ENCODE results near the gene PRKCI. TPM values are rescaled to one million over a fixed set of nuclear protein-coding genes. Genes with fewer than 3 reads are reported as not detected.

PRKCI gene
- total and polyA plus RNA-seq, 9 of the 15 experiments (the other 6 are each of a cell fraction or from before 2014, with no cell fraction given) = 10.5 to 43.2 (median 31.4) TPM

DNA sequence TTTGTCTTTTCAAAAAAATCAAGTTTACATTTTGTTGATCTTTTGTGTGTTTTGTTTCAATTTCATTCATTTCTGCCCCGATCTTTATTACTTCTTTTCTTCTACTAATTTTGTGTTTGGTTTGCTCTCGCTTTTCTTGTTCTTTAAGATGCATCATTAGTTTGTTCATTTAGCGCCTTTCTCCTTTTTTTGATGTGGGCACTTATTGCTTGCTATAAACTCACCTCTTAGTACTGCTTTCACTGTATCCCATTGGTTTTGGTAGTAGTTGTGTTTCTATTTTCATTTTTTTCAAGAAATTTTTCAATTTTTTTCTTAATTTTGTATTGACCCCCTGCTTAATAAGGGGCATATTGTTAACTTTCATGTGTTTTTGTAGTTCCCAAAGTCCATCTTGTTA, 34.4 kb downstream of the PRKCI start (continued):
- TF ChIP-seq POLR3A (IDR thresholded peaks at IDR 0.05; ENCODE audit: borderline replicate concordance, extremely low read depth, insufficient read depth, insufficient read length) (no peak), RAD51 (IDR thresholded peaks at IDR 0.05; ENCODE audit: borderline replicate concordance, low read depth) (no peak), NCOA4 (IDR thresholded peaks at IDR 0.05; ENCODE audit: partially characterized antibody) (no peak)
- TF ChIP-seq, protein P1, sequence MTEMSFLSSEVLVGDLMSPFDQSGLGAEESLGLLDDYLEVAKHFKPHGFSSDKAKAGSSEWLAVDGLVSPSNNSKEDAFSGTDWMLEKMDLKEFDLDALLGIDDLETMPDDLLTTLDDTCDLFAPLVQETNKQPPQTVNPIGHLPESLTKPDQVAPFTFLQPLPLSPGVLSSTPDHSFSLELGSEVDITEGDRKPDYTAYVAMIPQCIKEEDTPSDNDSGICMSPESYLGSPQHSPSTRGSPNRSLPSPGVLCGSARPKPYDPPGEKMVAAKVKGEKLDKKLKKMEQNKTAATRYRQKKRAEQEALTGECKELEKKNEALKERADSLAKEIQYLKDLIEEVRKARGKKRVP (CRISPR knock-in tag; IDR thresholded peaks at IDR 0.05) = no peak

DNA sequence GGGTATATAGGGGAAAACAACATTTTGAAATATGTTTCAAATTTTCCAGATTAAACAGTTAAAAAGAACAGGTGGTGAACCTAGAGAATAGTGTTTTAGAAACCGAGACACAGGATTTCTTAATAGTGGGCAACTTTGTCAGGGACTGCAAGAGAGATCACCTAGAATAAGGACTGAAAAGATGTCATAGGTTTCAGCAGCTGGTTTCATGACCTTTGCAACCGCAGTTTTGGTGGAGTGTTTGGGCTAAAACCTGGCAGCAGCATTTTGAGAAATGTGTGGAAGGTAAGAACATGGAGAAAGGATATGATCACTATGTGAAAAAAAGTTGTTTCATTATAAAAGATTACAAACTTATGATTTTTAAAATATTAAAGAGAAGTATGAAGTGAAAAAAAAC, 34.9 kb downstream of the PRKCI start:
- Histone ChIP-seq H3K4me3 (no peak overlapping the region), H3K9me3 (replicated peaks; ENCODE audit: control insufficient read depth, insufficient read depth, low read depth, low read length) (no peaks in the 10 kb centered on the region; the same call in 1 of the 2 replicates), H3K27me3 (ENCODE audit: control insufficient read depth in 2 of 2, insufficient read depth in 2 of 2, low read length in 2 of 2) (no peaks in the 10 kb centered on the region), H3K36me3 (ENCODE audit: control insufficient read depth, insufficient read depth, low read length) (peaks cover 28% of the 10 kb centered on the region), H3K4me2 (ENCODE audit: insufficient read depth, low read length) (no peak overlapping the region), H3K79me2 (ENCODE audit: control insufficient read depth, insufficient read depth, low read length) (no peaks in the 10 kb centered on the region), H4K20me1 (replicated peaks; ENCODE audit: control insufficient read depth, insufficient read depth, low read length) (no peaks in the 10 kb centered on the region), H2AFZ (ENCODE audit: low read depth, low read length) (no peak overlapping the region), H3K4me1 (replicated peaks in 1 of 2; ENCODE audit: control insufficient read depth in 2 of 2, insufficient read depth in 2 of 2, low read length in 2 of 2) (no peaks in the 10 kb centered on the region), H3K9me1 (ENCODE audit: control insufficient read depth, insufficient read depth, low read length) (no peaks in the 10 kb centered on the region), H3K27ac (ENCODE audit: extremely low read depth, low read depth, low read length) (no peak overlapping the region), H3K9ac (ENCODE audit: insufficient read depth in 1 of 2, low read depth in 2 of 2, low read length in 2 of 2) (no peak overlapping the region)
- DNase-seq (ENCODE audit: extremely low read depth in 1 of 4, low spot score in 3 of 4) (no peak), ATAC-seq (no peak), FAIRE-seq (no peak)
- POLR2A ChIA-PET = no interaction called here
- CTCF ChIA-PET (ENCODE audit: low intra/inter-chr PET ratio) = no interaction called here
- intact Hi-C loops (cut with micrococcal nuclease) (no loop called here), in situ Hi-C loops (cut with MboI) (no loop called here)
- 86% methylated on average over 2 of the region's 2 CpGs for WGBS (ENCODE audit: insufficient coverage, low coverage, missing lambda C conversion rate)
- TF ChIP-seq ZNF76 (CRISPR knock-in tag; IDR thresholded peaks at IDR 0.05; ENCODE audit: borderline replicate concordance) (no peak), POLR2A (conservative IDR thresholded peaks at IDR 0.05) (no peak), CREM (IDR thresholded peaks at IDR 0.05; ENCODE audit: low read depth) (no peak)
- TF ChIP-seq, protein P2, sequence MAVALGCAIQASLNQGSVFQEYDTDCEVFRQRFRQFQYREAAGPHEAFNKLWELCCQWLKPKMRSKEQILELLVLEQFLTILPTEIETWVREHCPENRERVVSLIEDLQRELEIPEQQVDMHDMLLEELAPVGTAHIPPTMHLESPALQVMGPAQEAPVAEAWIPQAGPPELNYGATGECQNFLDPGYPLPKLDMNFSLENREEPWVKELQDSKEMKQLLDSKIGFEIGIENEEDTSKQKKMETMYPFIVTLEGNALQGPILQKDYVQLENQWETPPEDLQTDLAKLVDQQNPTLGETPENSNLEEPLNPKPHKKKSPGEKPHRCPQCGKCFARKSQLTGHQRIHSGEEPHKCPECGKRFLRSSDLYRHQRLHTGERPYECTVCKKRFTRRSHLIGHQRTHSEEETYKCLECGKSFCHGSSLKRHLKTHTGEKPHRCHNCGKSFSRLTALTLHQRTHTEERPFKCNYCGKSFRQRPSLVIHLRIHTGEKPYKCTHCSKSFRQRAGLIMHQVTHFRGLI (CRISPR knock-in tag; IDR thresholded peaks at IDR 0.05) = no peak
- TF ChIP-seq, protein P3, sequence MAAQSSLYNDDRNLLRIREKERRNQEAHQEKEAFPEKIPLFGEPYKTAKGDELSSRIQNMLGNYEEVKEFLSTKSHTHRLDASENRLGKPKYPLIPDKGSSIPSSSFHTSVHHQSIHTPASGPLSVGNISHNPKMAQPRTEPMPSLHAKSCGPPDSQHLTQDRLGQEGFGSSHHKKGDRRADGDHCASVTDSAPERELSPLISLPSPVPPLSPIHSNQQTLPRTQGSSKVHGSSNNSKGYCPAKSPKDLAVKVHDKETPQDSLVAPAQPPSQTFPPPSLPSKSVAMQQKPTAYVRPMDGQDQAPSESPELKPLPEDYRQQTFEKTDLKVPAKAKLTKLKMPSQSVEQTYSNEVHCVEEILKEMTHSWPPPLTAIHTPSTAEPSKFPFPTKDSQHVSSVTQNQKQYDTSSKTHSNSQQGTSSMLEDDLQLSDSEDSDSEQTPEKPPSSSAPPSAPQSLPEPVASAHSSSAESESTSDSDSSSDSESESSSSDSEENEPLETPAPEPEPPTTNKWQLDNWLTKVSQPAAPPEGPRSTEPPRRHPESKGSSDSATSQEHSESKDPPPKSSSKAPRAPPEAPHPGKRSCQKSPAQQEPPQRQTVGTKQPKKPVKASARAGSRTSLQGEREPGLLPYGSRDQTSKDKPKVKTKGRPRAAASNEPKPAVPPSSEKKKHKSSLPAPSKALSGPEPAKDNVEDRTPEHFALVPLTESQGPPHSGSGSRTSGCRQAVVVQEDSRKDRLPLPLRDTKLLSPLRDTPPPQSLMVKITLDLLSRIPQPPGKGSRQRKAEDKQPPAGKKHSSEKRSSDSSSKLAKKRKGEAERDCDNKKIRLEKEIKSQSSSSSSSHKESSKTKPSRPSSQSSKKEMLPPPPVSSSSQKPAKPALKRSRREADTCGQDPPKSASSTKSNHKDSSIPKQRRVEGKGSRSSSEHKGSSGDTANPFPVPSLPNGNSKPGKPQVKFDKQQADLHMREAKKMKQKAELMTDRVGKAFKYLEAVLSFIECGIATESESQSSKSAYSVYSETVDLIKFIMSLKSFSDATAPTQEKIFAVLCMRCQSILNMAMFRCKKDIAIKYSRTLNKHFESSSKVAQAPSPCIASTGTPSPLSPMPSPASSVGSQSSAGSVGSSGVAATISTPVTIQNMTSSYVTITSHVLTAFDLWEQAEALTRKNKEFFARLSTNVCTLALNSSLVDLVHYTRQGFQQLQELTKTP (IDR thresholded peaks at IDR 0.05; ENCODE audit: low read depth in 1 of 2, partially characterized antibody in 2 of 2) = no peak
- no TSS peak for BruUV-seq (replicated peaks)

Data from K562 (cell line).